SKM-1 treated with dmso at 0.1 percent for 144 hours (cell line): ENCODE measurements around the gene INS.

Experiments
- DNase-seq: peaks from one replicate; lab custom pipeline; 2025; ENCODE audit not compliant: unreplicated experiment; lab: John Stamatoyannopoulos, UW

INS gene

DNA sequence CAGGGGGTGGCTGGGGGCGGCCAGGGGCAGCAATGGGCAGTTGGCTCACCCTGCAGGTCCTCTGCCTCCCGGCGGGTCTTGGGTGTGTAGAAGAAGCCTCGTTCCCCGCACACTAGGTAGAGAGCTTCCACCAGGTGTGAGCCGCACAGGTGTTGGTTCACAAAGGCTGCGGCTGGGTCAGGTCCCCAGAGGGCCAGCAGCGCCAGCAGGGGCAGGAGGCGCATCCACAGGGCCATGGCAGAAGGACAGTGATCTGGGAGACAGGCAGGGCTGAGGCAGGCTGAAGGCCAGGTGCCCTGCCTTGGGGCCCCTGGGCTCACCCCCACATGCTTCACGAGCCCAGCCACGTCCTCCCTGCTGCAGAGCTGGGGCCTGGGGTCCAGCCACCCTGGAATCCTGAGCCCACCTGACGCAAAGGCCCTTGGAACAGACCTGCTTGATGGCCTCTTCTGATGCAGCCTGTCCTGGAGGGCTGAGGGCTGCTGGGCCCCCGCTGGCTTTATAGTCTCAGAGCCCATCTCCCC, at the start of gene INS:
TSS of gene INS (minus strand) at position 474 of the 524 bp plus-strand sequence. CDS start at position 236, 238 bp downstream.
- DNase-seq = no peak

GRCh38 chr11:2210366-2211112, 49.5 kb upstream of the INS start:
- no peak for DNase-seq

GRCh38 chr11:2209900-2210321, 48.9 kb upstream of the INS start:
- DNase-seq = no peak

DNA sequence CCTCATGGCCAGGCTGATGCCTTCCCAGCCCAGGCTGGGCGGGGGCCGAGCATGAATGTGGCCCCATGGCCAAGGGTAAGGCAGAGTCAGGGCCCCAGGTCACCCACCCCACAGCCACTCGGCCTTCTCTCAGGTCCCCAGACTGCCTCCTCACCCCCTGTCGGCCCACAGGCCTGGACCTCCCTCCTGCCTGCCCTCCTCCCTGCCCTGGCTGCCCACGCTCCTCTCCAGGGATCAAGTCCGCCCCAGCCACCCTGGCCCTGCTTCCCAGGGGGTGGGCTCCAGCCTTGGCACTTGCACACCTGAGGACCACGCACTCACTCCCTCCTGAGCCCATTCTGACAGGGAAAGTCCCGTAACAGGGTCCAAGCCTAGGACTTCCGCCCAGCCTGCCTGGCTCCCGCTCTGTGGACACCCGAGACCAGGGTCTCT, 48.4 kb upstream of the INS start:
- DNase-seq = no peak

GRCh38 chr11:2208691-2209369, 47.8 kb upstream of the INS start:
- no peak for DNase-seq

- DNase-seq = no peak
These were observed 47.0 kb upstream of the INS start for GRCh38 chr11:2207773-2208621.

DNA sequence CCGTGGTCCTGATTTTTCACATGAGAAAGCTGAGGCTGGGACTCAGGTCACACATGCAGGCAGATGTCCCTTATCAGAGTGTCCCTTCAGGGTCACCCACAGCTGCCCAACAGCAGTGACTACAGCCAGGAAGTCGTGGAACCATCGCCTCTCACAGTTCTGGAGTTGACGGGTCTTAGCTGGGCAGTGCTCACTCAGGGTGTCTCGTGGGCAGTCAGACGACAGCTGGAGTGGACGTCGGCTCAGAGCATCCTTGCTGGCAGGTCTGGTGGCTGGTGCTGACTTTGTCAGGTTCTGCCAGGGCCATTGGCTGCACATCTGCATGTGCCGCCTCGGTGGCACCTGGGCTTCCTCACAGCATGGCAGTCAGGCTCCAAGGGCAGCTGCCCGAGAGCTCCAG, 46.2 kb upstream of the INS start:
- DNase-seq = no peak

- no peak for DNase-seq
These were observed 45.1 kb upstream of the INS start for GRCh38 chr11:2205981-2206690.

- DNase-seq = no peak
These were observed 44.3 kb upstream of the INS start for GRCh38 chr11:2205214-2205720.

DNA sequence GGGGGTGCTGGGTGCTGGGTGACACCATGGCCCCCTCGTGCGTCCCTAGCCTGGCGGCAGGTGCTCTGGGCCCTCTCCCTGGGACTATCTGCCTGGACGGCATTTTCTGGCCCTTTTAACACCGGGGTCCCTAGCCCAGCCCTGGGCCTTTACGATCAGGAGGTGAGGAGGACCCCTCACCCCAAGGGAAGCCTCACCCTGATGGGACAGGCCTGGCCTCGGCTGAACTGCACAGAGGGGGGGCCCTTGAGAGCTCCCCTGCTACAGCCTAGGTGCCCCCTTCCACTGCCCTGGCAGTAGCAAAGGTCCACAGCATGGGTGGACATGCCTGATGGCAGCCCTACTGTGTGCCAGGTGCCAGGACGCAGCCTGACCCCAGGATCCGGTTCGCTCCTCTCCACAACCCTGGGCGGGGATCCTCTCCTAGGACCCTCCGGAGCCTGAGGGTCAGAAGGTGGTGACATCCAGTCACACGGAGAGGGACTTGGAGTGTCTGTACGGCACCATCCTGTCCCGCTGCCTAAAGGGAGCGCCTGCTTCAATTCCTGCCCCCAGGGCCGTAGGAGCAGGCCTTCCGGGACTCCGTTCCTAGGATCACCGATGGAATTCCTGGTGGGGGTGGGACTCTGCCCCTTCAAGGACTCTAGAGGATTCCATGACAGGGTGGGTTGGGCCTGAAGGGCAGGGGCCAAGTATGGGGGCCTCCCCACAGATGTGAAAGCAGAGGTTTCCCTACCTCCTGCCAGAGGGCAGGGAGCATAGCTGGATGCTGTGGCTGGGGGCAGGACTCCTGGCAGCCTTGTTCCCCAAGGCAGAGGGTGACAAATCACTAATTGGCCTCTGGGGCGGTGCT, 43.6 kb upstream of the INS start:
- DNase-seq = no peak

DNA sequence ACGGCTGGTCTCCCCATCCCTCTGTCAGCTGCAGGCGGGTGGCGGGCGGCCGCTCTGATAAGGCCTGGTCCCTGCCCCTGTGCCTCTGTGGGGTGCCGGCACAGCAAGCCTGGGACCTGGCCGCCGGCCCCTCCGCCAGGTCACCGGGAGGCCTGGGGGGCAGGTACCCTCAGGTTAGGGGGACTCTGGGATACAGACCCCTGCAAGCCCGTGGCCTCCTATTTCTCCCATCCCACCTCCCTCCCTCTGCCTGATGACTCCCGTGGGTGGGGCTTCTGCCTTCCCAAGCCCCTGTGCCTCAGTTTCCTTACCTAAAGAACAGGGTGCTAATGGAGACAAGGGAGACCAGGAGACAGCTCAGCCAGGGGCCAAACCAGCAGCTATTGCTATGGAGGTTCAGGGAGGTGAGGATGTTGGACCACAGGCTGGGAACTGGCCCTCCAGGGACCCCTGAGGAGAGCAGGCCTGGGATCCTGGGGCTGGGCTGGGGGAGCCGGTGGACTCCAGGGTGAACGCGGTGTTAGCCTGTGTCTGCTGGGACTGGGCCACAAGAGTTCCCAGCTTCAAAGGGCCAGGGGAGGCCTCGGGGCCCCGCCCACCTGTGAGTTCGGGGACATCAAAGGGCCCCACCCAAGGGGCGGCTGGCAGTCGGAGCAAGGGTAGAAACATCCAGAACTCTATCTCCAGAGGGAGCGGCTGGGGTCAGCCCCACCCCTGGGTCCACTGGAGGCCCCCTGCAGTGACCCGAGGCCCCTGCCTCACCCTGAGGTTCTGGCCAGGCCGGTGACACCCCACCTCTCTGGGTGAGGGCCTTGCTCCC, 42.6 kb upstream of the INS start:
- no peak for DNase-seq

- DNase-seq = no peak
These were observed 42.0 kb upstream of the INS start for GRCh38 chr11:2202900-2203439.

DNA sequence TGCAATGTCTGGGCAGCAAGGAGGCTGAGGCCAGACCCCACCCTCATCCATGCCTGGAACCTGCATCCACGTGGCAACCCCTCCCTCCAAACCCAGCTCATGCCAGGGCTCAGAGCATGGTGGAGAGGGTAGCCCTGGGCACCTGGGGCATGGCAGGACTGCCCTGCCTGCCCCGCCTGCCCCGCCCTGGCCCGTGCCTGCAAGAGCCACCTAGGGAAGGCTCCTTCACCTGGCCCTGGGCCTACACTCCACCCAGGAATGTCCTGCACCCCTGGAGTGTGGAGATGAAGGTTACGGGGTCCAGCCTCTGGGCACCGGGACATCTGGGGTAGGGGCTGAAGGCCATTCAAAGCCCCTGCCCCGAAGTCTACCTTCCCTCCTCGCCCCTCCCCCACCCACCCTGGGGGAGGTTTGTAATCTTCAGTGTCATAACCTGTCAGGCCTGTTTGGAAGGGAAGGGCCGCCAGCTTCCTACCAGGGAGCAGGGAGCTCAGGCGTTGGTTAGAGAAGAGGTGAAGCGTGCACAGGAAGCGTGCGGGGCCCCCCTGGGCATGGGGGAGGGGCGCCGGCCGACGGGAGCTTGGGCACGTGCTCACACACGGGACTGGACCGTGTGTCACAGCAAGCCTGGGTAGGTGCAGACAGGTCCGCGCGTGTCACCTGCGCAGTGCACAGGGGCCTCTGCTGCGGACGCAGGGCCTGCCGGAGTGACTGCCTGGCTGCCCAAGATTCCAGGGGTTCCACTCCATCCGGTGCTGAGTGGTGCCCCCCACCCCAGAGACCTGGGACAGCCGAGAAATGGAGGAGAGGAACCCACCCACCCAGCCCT, 41.3 kb upstream of the INS start:
- no peak for DNase-seq

GRCh38 chr11:2201542-2201941, 40.5 kb upstream of the INS start:
- no peak for DNase-seq

DNA sequence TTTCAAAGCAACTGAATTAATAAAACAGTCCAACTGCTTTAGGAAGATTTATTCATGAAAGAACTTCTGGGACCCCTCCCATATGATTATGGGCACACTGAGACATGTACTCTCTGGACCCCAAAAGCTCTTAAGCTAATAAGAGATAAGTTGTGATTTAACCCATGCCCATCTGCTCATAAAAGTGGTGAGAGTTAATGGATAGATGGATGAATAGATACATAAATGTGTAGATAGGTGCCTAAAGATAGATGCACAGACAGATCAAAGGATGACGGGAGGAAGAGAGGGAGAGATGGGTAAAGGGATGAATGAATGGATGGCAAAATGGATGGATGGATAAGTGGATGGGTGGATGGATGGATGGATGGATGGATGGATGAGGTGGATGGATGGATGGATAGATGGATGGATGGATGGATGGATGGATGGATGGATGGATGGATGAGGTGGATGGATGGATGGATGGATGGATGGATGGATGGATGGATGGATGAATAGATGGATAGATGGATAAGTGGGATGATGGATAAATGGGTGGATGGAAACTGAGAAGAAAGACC, 40.0 kb upstream of the INS start:
- DNase-seq = no peak

- no peak for DNase-seq
These were observed 39.5 kb upstream of the INS start for GRCh38 chr11:2200536-2200935.
